GM19463 (cell line): ENCODE data around the gene BRINP1.

Experiments
- ATAC-seq: cut with Tn5 transposase; IDR thresholded peaks from one replicate; pipeline ENCODE4 v1.9.1; 2021; ENCODE audit warnings: mild to moderate bottlenecking, moderate library complexity; ENCODE audit not compliant: unreplicated experiment

The BRINP1 gene

DNA sequence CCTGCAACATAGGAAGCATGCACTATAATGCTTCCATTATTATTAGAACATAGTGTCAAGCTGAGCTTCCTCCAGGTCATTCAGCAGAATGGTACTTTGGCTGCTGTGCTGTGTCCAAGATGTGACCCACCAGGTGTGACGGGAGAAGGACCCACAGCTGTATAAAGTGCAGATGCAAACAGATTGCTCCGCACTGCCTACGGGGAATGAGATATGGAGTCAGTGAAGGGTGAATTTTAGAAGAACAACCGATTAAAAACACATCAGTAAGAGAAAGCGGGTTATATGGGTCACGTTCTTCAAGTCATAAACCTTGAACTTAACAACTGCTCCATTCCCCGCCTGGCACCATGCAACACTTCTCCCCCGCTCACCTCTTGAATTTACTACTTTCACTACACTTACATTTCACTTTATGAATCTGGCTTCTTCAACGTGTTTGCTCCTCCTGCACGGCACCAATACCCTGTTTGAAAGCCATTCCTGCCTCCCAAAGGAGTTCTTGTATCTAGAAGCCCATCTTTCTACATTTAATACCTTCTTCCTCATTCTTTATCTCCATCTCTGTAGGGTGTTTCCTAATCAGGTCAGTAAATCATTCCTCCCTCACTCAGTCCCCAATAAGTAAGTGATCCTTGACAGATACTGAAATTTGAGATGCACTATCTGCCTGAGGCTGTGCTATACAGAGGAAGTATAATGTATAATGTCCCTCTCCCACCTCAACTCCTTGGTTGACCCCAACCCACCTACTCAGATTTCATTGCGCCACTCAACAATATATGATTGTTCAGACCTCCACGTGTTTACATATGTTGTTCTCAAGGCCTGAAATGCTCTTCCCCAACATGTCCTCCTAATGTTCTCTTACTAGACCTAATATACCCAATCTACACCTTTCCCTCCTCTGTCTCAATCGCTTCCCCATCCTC, 25.9 kb downstream of the BRINP1 start:
- no peak for ATAC-seq

DNA sequence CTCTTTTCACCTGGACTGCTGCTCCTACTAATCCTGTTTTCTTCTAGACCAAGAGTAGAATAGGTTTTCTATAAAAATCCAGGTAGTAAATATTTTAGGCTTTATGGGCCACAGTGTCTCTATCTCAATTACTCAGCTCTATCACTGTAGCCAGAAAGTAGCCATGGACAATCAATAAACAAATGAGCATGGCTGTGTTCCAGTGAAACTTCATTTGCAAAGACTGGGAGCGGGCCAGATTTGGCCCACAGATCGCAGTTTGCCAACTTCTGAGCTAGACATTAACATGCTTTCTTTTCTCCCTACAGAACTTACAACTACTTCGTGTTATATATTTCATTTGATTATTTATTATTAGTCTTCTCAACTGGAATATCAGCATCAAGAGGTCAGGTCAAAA, 30.2 kb downstream of the BRINP1 start:
- ATAC-seq: no peak

GRCh38 chr9:119337573-119337972, 31.7 kb downstream of the BRINP1 start:
- no peak for ATAC-seq

- no peak for ATAC-seq
Measured at GRCh38 chr9:119334745-119335144, 34.5 kb downstream of the BRINP1 start.

DNA sequence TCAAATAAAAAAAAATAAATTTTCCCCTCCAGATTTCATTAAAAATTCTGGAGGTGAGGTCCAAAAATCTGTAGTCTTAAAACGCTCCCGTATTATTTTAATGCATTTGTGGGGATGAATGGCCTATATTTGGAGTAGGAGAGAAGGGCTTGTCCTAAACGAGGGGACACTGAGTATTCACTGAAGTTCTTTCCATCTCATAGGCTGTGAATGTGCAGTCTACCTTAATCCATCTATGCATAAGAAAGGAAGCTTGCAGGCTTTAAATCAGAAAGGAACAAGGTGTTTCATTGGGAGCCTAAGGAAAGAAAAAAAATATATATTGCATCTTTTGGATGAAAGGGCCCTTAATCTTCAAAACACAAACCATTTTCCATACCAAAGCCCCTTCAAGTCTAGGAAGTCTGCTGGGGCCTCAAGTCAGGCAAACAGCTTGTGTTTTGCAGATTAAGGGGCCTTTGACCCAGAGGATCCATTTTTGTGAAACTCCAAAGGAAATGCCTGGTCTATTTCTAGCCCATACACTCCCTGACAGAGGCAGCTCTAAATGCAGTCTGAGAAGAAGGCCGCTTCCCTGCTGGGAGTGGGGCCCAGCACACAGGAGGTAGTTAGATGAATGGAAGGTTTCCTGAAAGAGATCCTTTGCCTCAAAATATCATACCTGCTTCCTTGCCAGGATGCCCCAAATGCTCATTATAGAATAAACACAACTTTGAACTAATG, 35.6 kb downstream of the BRINP1 start:
- no peak for ATAC-seq

- ATAC-seq: no peak
Measured at GRCh38 chr9:119332522-119332921, 36.7 kb downstream of the BRINP1 start.

- no peak for ATAC-seq
Measured at GRCh38 chr9:119322184-119322583, 47.1 kb downstream of the BRINP1 start.

DNA sequence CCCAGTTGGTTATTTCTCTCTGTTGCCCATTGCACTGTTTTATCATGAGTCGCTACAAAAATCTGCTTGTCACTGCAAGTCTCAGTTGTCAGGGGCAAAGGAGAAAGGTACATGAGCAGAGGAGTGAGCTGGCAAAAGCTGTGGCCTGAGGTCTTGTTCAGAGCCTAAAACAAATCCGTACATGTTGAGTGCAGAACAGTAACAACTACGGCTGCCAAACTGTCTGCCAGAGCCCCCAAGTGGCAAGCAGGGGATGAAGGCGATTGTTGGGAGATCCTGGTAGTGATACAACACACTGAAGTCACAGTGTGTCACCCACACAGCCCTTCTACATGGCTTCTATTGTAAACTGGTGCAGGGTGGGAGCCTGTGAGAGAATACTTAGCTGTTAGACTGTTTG, 50.9 kb downstream of the BRINP1 start:
- no peak for ATAC-seq

DNA sequence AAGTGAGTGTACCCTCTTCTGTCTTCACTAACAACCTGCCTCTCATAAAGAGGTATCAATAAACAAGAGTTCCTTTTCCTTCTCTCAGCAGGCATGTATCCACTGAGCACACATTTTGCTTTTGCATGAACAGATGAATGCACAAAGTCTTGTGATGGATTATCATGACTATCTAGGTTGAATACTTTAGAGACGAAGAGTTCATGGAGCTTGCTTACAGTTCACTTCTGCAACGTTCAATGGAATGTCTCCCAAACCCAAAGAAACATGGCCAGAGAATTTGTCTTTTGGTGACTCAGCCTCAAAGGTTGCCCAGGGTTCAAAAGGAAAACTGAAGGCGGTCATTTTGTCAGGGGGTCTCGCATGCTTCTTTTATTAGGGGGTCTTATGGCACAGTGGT, 55.4 kb downstream of the BRINP1 start:
- no peak for ATAC-seq

DNA sequence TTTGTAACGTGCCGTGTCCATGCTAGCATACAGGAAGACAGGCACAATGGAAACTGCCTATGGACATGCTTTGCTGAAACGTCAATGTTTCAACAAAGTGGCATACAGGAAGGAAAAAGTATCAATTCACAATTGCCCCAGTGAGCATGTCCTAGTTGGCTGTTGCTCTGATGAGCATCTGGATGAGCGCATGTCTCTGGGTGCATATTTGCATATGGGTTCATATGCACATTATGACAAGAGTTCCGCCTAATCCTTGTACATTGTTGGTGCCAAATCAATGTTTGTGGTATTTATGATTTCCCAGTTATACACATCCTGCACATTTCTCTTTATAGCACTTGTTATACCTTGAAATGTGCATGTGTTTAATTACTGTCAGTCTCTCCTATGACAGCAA, 58.5 kb downstream of the BRINP1 start:
- no peak for ATAC-seq

- no peak for ATAC-seq
Measured at GRCh38 chr9:119307471-119307870, 61.8 kb downstream of the BRINP1 start.

DNA sequence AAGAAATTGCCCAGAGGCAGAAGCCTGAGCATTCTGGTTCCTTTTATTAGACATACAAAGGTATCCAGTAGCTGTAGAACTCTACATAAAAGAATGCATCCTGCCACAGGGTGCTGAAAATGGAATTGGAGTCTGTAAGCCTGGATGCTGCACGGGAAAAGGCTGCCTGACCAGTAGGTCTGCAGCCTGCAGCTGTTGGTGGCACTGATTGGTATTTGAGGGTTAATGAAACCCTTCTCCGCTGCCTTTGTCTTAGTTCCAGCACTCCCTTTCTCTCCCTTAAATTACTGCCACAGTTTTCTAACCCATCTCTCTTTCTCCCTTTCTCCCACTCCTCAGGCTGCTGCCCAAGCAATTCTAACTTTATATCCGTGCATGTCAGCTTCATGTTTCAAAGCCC, 64.7 kb downstream of the BRINP1 start:
- no peak for ATAC-seq

- ATAC-seq: no peak
Measured at GRCh38 chr9:119302988-119303698, 66.1 kb downstream of the BRINP1 start.

DNA sequence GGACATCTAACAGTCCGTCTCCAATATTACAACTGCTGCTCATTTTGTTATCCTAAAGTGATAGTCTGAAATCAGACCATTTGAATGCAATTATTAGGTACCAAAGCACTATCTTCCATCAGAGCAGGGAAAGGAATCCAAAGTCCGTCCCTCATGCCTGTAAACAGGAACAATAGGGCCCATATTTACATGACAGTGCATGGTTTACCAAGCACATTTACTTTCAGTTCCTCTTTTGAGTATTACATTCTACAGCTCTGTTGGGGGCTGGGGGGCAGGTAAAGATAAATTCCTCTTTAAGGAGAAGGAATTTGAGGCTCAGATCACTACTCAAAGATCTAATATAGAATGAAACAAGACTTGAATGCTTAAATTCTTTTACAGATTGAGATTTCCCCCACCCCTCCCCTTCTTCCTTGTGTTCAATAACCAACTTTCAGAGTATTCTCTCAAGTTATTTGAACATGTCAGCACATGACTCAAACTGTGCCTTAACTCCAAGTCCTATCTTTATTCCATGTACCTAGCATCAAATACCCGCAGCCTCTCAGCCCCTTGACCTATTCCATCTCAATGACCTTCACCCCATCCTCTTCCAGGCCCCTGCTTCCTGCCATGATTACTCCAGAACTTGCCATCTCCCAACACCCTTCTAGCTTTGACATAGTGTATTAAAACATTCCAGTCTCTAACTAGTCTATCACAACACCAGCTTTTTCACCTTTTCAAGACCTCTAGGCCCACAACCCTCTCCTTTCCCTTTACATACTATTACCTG, 71.0 kb downstream of the BRINP1 start:
- ATAC-seq: peak; percentile 82

DNA sequence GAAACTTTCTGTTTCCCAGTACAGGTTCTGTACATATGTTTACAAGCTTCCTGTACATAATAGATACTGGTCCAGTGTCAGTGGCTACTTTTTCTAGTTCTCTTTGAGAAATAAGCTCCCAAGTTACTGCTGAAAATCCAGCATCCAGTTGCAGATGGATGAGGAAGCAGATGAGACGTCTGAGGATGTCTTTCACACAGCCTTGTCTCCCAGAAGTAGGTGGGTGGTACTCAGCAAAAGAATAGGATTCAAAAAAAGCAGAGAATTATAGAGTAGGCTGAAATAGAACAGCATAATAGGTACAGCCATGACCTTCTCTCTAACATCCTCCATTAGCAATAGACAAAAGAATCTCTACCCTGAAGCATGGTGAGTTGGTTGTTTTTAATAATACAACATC, 77.7 kb downstream of the BRINP1 start:
- ATAC-seq: no peak

GRCh38 chr9:119289740-119290433, 79.3 kb downstream of the BRINP1 start:
- ATAC-seq: peak; percentile 85

DNA sequence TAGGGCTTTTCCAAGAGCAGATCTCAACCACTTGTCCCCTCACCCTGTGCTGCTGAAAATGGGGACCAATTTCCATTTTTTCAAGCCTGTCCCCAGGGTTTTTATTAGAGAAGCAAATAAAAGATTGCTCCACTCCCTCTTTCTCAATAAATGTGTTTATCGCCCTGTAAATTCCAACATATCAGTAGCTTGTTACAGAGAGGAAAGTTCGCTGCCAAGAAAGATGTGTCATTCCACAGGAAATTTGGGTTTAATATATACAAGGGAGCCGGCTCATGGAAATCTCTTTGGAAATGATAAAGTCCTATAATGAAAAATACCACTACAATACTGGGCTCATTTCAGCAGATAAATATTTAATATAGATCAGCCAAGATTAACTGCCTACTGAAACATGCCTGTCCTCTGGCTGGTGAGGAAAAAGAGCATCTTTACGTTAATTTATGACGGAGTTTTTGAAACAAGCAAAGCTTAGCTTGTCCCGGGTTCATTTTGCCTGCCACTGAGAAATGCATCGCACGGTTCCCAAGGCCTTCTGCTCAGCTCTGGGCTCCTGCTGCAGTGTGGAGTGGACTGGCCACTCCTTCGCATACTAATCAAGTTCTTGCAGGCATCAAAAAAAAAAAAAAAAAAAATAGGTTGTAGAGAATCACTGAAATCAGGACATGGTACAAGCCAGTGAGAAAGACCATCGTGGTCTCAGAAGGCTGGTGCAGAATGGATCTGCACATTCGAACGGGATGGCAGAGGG, 84.5 kb downstream of the BRINP1 start:
- ATAC-seq: no peak

DNA sequence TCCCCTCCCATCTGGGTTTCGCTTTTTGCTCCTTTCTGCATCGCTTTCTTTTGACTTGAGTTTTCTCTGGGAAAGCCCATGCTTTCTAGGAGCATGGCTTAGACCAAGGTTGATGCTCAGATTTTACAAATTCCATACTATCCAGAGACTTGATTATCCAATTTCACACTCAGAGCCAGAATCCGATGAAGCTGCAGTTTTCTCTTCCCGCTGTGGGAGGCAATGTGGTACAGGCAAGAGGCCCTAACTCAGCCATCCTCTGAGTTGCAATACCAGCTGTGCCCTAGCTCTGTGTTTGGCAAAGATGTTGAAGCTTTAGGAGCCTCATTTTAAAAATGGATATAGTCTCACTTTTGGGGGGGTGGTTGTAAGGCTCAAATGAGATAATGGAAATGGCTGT, 85.1 kb downstream of the BRINP1 start:
- no peak for ATAC-seq

- ATAC-seq: no peak
Measured at GRCh38 chr9:119283078-119283794, 86.0 kb downstream of the BRINP1 start.
